K562 (cell line): ENCODE results near the gene VPS4B. TPM values are rescaled to one million over a fixed set of nuclear protein-coding genes. Genes with fewer than 3 reads are reported as not detected.

Source experiments
- ETV1 ChIP-seq: fragments of 450-650 bp; conservative IDR thresholded peaks from 2 replicates; pipeline ENCODE4 v1.6.1; 2016; ENCODE audit warnings: missing genetic modification characterization, control low read depth, low read depth, missing compliant biosample characterization
- EZH2 ChIP-seq: IDR thresholded peaks from 2 replicates; pipeline ENCODE4 v1.6.1; 2012; ENCODE audit warnings: low read depth, mild to moderate bottlenecking, inconsistent platforms, low read length, borderline replicate concordance
- KAT7 ChIP-seq: sonication (generic); formaldehyde crosslinking; IDR thresholded peaks from 2 replicates; pipeline ENCODE4 v1.8.0; 2022; ENCODE audit warnings: missing genetic modification reagents, mild to moderate bottlenecking, borderline replicate concordance
- NCOA1 ChIP-seq: fragments of 450-650 bp; IDR thresholded peaks from 2 replicates; pipeline ENCODE4 v1.6.1; 2016; ENCODE audit warnings: low read depth
- NR3C1 ChIP-seq: sonication (generic); formaldehyde crosslinking; IDR thresholded peaks from 2 replicates; pipeline ENCODE4 v1.8.1; 2022; ENCODE audit warnings: missing genetic modification reagents
- POLR2A ChIP-seq: fragments of 450-650 bp; conservative IDR thresholded peaks from 2 replicates; pipeline ENCODE4 v1.6.1; 2016
- POLR2H ChIP-seq: IDR thresholded peaks from 2 replicates; pipeline ENCODE4 v1.6.1; 2016; ENCODE audit warnings: missing genetic modification characterization, low read depth, mild to moderate bottlenecking, control low read depth, missing compliant biosample characterization, moderate library complexity
- PYGO2 ChIP-seq: fragments of 450-650 bp; IDR thresholded peaks from 2 replicates; pipeline ENCODE4 v1.6.1; 2016; ENCODE audit warnings: mild to moderate bottlenecking, missing genetic modification characterization, moderate library complexity, missing compliant biosample characterization
- RHOXF2B ChIP-seq: fragments of 250-450 bp; sonication (Bioruptor Pico); conservative IDR thresholded peaks from 2 replicates; pipeline ENCODE4 v1.5.1; 2021
- SREBF1 ChIP-seq: fragments of 150-350 bp; IDR thresholded peaks from 2 replicates; pipeline ENCODE4 v1.6.1; 2014; ENCODE audit warnings: antibody characterized with exemption, low read depth, low read length, borderline replicate concordance
- STAT5B ChIP-seq: fragments of 250-450 bp; sonication (Bioruptor Pico); IDR thresholded peaks from 2 replicates; pipeline ENCODE4 v1.8.0; 2021; ENCODE audit warnings: mild to moderate bottlenecking, inconsistent platforms
- TCF3 ChIP-seq: sonication (generic); formaldehyde crosslinking; IDR thresholded peaks from 2 replicates; pipeline ENCODE4 v1.4.0; 2020; ENCODE audit warnings: mild to moderate bottlenecking, missing genetic modification reagents
- THRAP3 ChIP-seq: fragments of 450-650 bp; IDR thresholded peaks from 2 replicates; pipeline ENCODE4 v1.6.1; 2016; ENCODE audit warnings: mild to moderate bottlenecking, inconsistent platforms, borderline replicate concordance
- polyA plus RNA-seq, 8 experiments: library from polyadenylated mRNA; depleted of rRNA in 4 of 8; stranded (reverse) in 5 of 8; unstranded in 3 of 8; fragments of >200 nt; fragmentation: Nextera tagmentation in 2 of 8; fragmentation: Illumina TruSeq in 1 of 8; extraction: Ambion mirVana in 2 of 8; extraction: Trizol in 1 of 8; gene quantifications; 2 replicates each; pipeline versions ENCODE4 v1.2.1 to v1.2.3, GENCODE V29; 2011 to 2014; ENCODE audit warnings: inconsistent platforms in 1 of 8, missing spikeins in 1 of 8
- total RNA-seq, 7 experiments: library from RNA; depleted of rRNA in 6 of 7; stranded (reverse); fragments of >200 nt in 6 of 7; fragmentation: Illumina TruSeq in 2 of 7; extraction: Trizol in 2 of 7; gene quantifications; 2 replicates each; pipeline versions ENCODE4 v1.2.1 to v1.2.3, GENCODE V29; 2011 to 2021; ENCODE audit warnings: low replicate concordance in 1 of 7
- TF ChIP-seq, protein P1 (sequence below): fragments of 250-450 bp; sonication (Bioruptor Pico); IDR thresholded peaks from 2 replicates; pipeline ENCODE4 v1.5.0; 2021; ENCODE audit warnings: mild to moderate bottlenecking, borderline replicate concordance
- TF ChIP-seq, protein P2 (sequence below): fragments of 250-450 bp; sonication (Bioruptor Pico); IDR thresholded peaks from 2 replicates; pipeline ENCODE4 v1.8.0; 2022; ENCODE audit warnings: moderate library complexity, mild to moderate bottlenecking, inconsistent platforms
- TF ChIP-seq, protein P3 (sequence below), 2 experiments: fragments of 200-800 bp in 1 of 2; sonication (Bioruptor generic) in 1 of 2; sonication (generic) in 1 of 2; formaldehyde crosslinking in 1 of 2; IDR thresholded peaks in 1 of 2; conservative IDR thresholded peaks in 1 of 2; 2 replicates each; pipeline versions ENCODE4 v1.5.0 to v1.6.1; 2016 to 2020; ENCODE audit warnings: missing compliant biosample characterization in 1 of 2, missing genetic modification characterization in 1 of 2, missing genetic modification reagents in 1 of 2
- TF ChIP-seq, protein P4 (sequence below): fragments of 250-450 bp; sonication (Bioruptor Pico); IDR thresholded peaks from 2 replicates; pipeline ENCODE4 v1.5.0; 2021; ENCODE audit warnings: mild to moderate bottlenecking, moderate library complexity
- TF ChIP-seq, protein P5 (sequence below): fragments of 450-650 bp; IDR thresholded peaks from 2 replicates; pipeline ENCODE4 v1.6.1; 2017; ENCODE audit warnings: mild to moderate bottlenecking, moderate library complexity

VPS4B gene
- total and polyA plus RNA-seq, 9 of the 15 experiments (the other 6 are each of a cell fraction or from before 2014, with no cell fraction given), result 7.3 to 16.4 (median 10.4) TPM

DNA sequence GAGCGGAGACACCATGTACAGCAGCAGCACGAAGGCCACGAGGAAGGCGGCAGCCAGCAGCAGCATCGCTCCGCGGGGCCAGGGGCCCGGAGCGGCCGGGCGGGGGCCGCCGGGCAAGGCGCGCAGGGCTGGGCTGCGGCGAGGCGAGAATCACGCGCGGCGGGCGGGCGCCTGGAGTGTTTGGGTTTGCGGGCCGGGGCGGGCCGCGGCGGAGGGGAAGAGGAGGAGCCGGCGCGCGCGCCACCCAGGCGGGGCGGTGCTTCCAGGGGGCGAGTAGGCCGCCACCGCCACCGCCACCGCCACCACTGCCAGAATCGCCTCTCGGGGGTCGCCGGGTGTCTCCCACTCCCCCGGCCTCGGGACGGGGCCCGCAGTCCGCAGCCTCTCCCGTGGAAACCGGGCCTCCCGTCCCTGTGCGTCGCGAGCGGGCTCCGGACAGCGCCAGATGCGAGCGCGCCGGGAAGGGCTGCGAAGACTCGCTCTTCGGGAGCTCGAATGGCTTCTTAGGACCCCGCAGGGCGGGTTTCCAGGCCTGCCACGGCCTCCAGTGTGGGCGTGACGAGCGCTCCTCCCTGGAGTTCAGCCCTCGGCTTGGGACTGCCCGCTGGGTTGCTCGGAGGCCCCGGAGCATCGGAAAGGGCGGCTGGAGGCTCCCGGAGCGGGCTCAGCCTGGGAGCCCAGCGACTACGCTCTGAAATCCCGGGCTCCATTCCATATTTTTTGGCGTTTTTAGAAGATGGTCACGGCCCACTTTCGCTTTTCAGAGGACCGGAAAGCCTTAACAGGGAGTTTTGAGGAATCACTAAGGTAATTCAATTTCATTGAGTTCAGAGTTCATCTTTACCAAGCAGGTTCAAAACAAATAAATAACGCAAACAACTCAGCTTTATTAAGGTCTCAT lies 55.0 kb downstream of the VPS4B start, which contains the start of gene KDSR (continued):
- TF ChIP-seq, protein P1, sequence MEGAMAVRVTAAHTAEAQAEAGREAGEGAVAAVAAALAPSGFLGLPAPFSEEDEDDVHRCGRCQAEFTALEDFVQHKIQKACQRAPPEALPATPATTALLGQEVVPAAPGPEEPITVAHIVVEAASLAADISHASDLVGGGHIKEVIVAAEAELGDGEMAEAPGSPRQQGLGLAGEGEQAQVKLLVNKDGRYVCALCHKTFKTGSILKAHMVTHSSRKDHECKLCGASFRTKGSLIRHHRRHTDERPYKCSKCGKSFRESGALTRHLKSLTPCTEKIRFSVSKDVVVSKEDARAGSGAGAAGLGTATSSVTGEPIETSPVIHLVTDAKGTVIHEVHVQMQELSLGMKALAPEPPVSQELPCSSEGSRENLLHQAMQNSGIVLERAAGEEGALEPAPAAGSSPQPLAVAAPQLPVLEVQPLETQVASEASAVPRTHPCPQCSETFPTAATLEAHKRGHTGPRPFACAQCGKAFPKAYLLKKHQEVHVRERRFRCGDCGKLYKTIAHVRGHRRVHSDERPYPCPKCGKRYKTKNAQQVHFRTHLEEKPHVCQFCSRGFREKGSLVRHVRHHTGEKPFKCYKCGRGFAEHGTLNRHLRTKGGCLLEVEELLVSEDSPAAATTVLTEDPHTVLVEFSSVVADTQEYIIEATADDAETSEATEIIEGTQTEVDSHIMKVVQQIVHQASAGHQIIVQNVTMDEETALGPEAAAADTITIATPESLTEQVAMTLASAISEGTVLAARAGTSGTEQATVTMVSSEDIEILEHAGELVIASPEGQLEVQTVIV (CRISPR knock-in tag), result no peak
- TF ChIP-seq, protein P2, sequence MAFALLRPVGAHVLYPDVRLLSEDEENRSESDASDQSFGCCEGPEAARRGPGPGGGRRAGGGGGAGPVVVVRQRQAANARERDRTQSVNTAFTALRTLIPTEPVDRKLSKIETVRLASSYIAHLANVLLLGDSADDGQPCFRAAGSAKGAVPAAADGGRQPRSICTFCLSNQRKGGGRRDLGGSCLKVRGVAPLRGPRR, result no peak
- no peak for TF ChIP-seq EZH2
- TF ChIP-seq, protein P3, sequence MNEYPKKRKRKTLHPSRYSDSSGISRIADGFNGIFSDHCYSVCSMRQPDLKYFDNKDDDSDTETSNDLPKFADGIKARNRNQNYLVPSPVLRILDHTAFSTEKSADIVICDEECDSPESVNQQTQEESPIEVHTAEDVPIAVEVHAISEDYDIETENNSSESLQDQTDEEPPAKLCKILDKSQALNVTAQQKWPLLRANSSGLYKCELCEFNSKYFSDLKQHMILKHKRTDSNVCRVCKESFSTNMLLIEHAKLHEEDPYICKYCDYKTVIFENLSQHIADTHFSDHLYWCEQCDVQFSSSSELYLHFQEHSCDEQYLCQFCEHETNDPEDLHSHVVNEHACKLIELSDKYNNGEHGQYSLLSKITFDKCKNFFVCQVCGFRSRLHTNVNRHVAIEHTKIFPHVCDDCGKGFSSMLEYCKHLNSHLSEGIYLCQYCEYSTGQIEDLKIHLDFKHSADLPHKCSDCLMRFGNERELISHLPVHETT (CRISPR knock-in tag; conservative IDR thresholded peaks at IDR 0.05 in 1 of 2, IDR thresholded peaks at IDR 0.05 in 1 of 2), result peak in 1 of 2 experiments; percentile 70; a peak in 2 of 4 replicates
- TF ChIP-seq NCOA1, result no peak
- TF ChIP-seq POLR2A, result peak; percentile 91
- TF ChIP-seq KAT7 (CRISPR knock-in tag), result no peak
- no peak for TF ChIP-seq RHOXF2B (CRISPR knock-in tag)
- no peak for TF ChIP-seq SREBF1
- TF ChIP-seq, protein P4, sequence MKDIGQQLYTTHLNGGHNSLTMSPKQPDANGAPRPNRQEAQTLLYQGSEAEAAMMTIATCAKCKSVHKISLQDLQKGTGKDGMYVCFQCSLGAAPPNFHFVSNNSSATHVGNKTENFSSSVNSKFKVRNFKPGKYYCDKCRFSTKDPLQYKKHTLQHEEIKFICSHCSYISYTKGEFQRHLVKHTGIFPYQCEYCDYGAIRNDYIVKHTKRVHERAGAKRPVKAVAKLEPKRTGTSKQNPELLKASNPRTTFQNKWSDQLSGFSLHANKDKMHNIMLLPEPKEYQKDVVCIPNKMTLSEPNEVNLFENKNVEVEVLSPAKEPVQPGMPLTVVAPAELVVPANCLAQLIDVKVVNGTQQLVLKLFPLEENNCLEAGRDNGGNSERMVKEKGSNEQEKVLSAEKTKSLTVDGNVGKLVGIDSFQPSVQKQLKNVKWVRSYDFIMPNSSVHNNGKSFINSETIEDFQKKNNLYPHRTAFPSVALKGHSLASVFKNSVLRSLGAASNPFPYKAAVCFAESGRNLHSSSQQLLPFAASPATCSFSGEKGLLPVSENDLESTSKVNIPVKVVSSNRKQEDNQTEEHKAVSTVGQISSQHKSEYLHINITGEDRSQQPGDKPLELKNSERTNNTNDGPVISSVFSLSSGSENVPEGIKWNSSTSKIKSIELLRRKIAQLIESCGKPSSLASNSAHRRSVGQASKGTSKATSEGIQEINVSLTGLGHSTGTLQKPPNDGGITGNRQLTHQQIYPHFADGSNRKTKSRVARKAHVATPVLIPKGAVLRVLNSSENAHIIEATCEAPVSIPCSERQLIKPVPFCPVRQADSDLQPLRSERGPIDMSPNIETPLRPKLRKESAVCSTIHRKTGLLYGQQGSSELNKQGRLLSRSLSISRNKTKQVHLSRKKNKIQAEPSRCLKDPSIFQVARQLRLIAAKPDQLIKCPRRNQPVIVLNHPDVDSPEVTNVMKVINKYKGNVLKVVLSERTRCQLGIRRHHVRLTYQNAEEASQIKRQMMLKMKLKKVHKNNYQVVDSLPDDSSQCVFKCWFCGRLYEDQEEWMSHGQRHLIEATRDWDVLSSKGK, result no peak
- TF ChIP-seq ETV1 (tag), result peak; percentile 66
- TF ChIP-seq NR3C1 (CRISPR knock-in tag), result no peak
- TF ChIP-seq TCF3, result no peak
- TF ChIP-seq THRAP3, result no peak
- peak; percentile 71 for TF ChIP-seq POLR2H
- TF ChIP-seq PYGO2, result no peak
- TF ChIP-seq STAT5B (CRISPR knock-in tag), result no peak
- TF ChIP-seq, protein P5, sequence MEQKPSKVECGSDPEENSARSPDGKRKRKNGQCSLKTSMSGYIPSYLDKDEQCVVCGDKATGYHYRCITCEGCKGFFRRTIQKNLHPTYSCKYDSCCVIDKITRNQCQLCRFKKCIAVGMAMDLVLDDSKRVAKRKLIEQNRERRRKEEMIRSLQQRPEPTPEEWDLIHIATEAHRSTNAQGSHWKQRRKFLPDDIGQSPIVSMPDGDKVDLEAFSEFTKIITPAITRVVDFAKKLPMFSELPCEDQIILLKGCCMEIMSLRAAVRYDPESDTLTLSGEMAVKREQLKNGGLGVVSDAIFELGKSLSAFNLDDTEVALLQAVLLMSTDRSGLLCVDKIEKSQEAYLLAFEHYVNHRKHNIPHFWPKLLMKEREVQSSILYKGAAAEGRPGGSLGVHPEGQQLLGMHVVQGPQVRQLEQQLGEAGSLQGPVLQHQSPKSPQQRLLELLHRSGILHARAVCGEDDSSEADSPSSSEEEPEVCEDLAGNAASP, result no peak
